Caco-2 (cell line): ENCODE results near the gene ULK1. TPM values are rescaled to one million over a fixed set of nuclear protein-coding genes. Genes with fewer than 3 reads are reported as not detected.
A peak's percentile ranks its signal among the peaks of the same experiment; 100 is the strongest.

Source experiments
- BruUV-seq: library from RNA; stranded (reverse); fragments of 400-500 nt; replicated peaks from 2 replicates; lab custom pipeline; 2021; lab: Mats Ljungman, UMichigan
- CTCF ChIA-PET: fragments of 300-600 bp; sonication (Branson Sonifier 250); formaldehyde crosslinking; loops from one replicate; lab custom pipeline; 2022; ENCODE audit warnings: antibody characterized with exemption; lab: Charles Lee
- POLR2A ChIA-PET: fragments of 300-600 bp; sonication (Branson Sonifier 250); formaldehyde crosslinking; loops from one replicate; lab custom pipeline; 2022; ENCODE audit warnings: antibody characterized with exemption; lab: Charles Lee
- DNase-seq, 2 experiments: peaks; one replicate each; pipeline versions ENCODE4 v3.0.0 to v3.0.0-alpha.2; 2020 to 2022
- H3K27me3 ChIP-seq: replicated peaks from 2 replicates; pipeline ENCODE4 v1.6.0; 2011; ENCODE audit warnings: low read length; ENCODE audit not compliant: control insufficient read depth, insufficient read depth
- H3K36me3 ChIP-seq: 2 replicates; pipeline ENCODE4 v1.5.1; 2011; ENCODE audit warnings: low read length; ENCODE audit not compliant: control insufficient read depth, insufficient read depth
- H3K4me1 ChIP-seq: fragments of 250-450 bp; sonication (Bioruptor Pico); 2 replicates; pipeline ENCODE4 v1.5.1; 2020; ENCODE audit warnings: mild to moderate bottlenecking
- H3K4me3 ChIP-seq: 2 replicates; pipeline ENCODE4 v1.5.1; 2011; ENCODE audit warnings: low read depth, mild to moderate bottlenecking, control low read depth, low read length
- H3K9me3 ChIP-seq: fragments of 250-450 bp; sonication (Bioruptor Pico); 2 replicates; pipeline ENCODE4 v1.5.1; 2020; ENCODE audit warnings: mild to moderate bottlenecking, moderate library complexity
- H3K27ac Mint-ChIP-seq: one replicate; pipeline ENCODE4 v1.8.0; 2022; ENCODE audit warnings: mixed read lengths; ENCODE audit not compliant: unreplicated experiment
- H3K27me3 Mint-ChIP-seq: one replicate; pipeline ENCODE4 v1.8.0; 2022; ENCODE audit warnings: mixed read lengths; ENCODE audit not compliant: insufficient read depth, unreplicated experiment
- H3K36me3 Mint-ChIP-seq: one replicate; pipeline ENCODE4 v1.8.0; 2022; ENCODE audit warnings: mild to moderate bottlenecking, mixed read lengths; ENCODE audit not compliant: insufficient read depth, unreplicated experiment
- H3K4me1 Mint-ChIP-seq: one replicate; pipeline ENCODE4 v1.8.0; 2022; ENCODE audit warnings: low read depth, mixed read lengths; ENCODE audit not compliant: unreplicated experiment
- H3K4me3 Mint-ChIP-seq: one replicate; pipeline ENCODE4 v1.8.0; 2022; ENCODE audit warnings: mild to moderate bottlenecking, moderate library complexity, mixed read lengths; ENCODE audit not compliant: unreplicated experiment
- H3K9me3 Mint-ChIP-seq: one replicate; pipeline ENCODE4 v1.8.0; 2022; ENCODE audit warnings: mixed read lengths; ENCODE audit not compliant: unreplicated experiment
- CTCF ChIP-seq, 2 experiments: fragments of 200-600 bp in 1 of 2; IDR thresholded peaks; 1 replicate in 1 of 2; 2 replicates in 1 of 2; pipeline versions ENCODE4 v1.5.1 to v1.8.0; 2011 to 2022; ENCODE audit warnings: antibody characterized with exemption in 1 of 2, control low read depth in 1 of 2, inconsistent platforms in 1 of 2, low read depth in 1 of 2, low read length in 1 of 2, mild to moderate bottlenecking in 1 of 2, moderate library complexity in 1 of 2; ENCODE audit not compliant: insufficient read depth in 1 of 2, severe bottlenecking in 1 of 2, unreplicated experiment in 1 of 2
- intact Hi-C: fragments of 100-400 bp; cut with micrococcal nuclease; formaldehyde crosslinking; loops from one replicate; pipeline ENCODE4 v1.10.0; 2022; ENCODE audit not compliant: unreplicated experiment
- total RNA-seq: library from RNA; stranded (reverse); gene quantifications from 2 replicates; pipeline ENCODE4 v1.2.3, GENCODE V29; 2022

ULK1 gene
- total RNA-seq, 1 experiment from 2014 or later: 61.1 TPM

- H3K27me3 Mint-ChIP-seq: no peaks in the 10 kb centered on the region
- no peak overlapping the region for H3K4me3 Mint-ChIP-seq
- H3K36me3 Mint-ChIP-seq: peaks cover 89% of the 10 kb centered on the region
Measured at GRCh38 chr12:131938082-131938481, 43.7 kb downstream of the ULK1 start.

GRCh38 chr12:131939007-131939406, 44.6 kb downstream of the ULK1 start:
- CTCF ChIA-PET: interaction anchor here (0.7 kb wide), 1 partner anchor 22 kb away, joined by 5 read pairs; no protein-coding TSS in a partner anchor
- intact Hi-C loops: no loop called here
- TF ChIP-seq CTCF (IDR thresholded peaks at IDR 0.05; ENCODE audit: insufficient read depth in 1 of 2, low read depth in 1 of 2, low read length in 1 of 2, severe bottlenecking in 1 of 2, unreplicated experiment in 1 of 2): no peak

More at GRCh38 chr12:131938082-131938481, 43.7 kb downstream of the ULK1 start:
- Mint-ChIP-seq H3K9me3 (no peaks in the 10 kb centered on the region), H3K4me1 (no peaks in the 10 kb centered on the region), H3K27ac (no peak overlapping the region)
- Histone ChIP-seq H3K36me3 (no peaks in the 10 kb centered on the region; the same call in 1 of the 2 replicates), H3K4me3 (no peak overlapping the region), H3K27me3 (no peaks in the 10 kb centered on the region), H3K9me3 (no peaks in the 10 kb centered on the region), H3K4me1 (no peaks in the 10 kb centered on the region)
- no peak for DNase-seq
- CTCF ChIA-PET: no interaction called here
- no peak for TF ChIP-seq CTCF (IDR thresholded peaks at IDR 0.05; ENCODE audit: insufficient read depth in 1 of 2, low read depth in 1 of 2, low read length in 1 of 2, severe bottlenecking in 1 of 2, unreplicated experiment in 1 of 2)
- intact Hi-C loops: no loop called here
- POLR2A ChIA-PET: no interaction called here
- BruUV-seq: no TSS peak

GRCh38 chr12:131940141-131940547, 45.7 kb downstream of the ULK1 start:
- TF ChIP-seq CTCF (IDR thresholded peaks at IDR 0.05; ENCODE audit: insufficient read depth in 1 of 2, low read depth in 1 of 2, low read length in 1 of 2, severe bottlenecking in 1 of 2, unreplicated experiment in 1 of 2): no peak
- Mint-ChIP-seq H3K9me3 (no peaks in the 10 kb centered on the region), H3K27me3 (no peaks in the 10 kb centered on the region), H3K27ac (peak overlapping the region; percentile 46), H3K4me3 (no peak overlapping the region), H3K4me1 (no peaks in the 10 kb centered on the region), H3K36me3 (peaks cover 94% of the 10 kb centered on the region)
- H3K27me3 ChIP-seq: no peaks in the 10 kb centered on the region
- no peaks in the 10 kb centered on the region; the same call in 1 of the 2 replicates for H3K36me3 ChIP-seq
- intact Hi-C loops: no loop called here
- no peak overlapping the region for H3K4me3 ChIP-seq
- CTCF ChIA-PET: no interaction called here
- POLR2A ChIA-PET: no interaction called here
- no peaks in the 10 kb centered on the region for H3K4me1 ChIP-seq
- H3K9me3 ChIP-seq: no peaks in the 10 kb centered on the region
- peak in 1 of 2 experiments; percentile 3 for DNase-seq
- no TSS peak for BruUV-seq

More at GRCh38 chr12:131939007-131939406, 44.6 kb downstream of the ULK1 start:
- H3K36me3 Mint-ChIP-seq: peaks cover 89% of the 10 kb centered on the region
- no peak for DNase-seq
- H3K4me1 ChIP-seq: no peaks in the 10 kb centered on the region
- no peaks in the 10 kb centered on the region for H3K9me3 Mint-ChIP-seq
- no peaks in the 10 kb centered on the region for H3K4me1 Mint-ChIP-seq
- H3K4me3 ChIP-seq: no peak overlapping the region
- H3K27me3 ChIP-seq: no peaks in the 10 kb centered on the region
- H3K36me3 ChIP-seq: no peaks in the 10 kb centered on the region; the same call in 1 of the 2 replicates
- no TSS peak for BruUV-seq
- no peak overlapping the region for H3K27ac Mint-ChIP-seq
- POLR2A ChIA-PET: no interaction called here
- H3K9me3 ChIP-seq: no peaks in the 10 kb centered on the region
- H3K27me3 Mint-ChIP-seq: no peaks in the 10 kb centered on the region
- H3K4me3 Mint-ChIP-seq: no peak overlapping the region
